Activated T-helper 2 cell treated with anti-CD3 and anti-CD28 coated beads, Interferon-gamma antibody, Interleukin-2, Interleukin-4, amounts not matched to agents 10 μg/mL and 5 μg/mL and 100 μg/mL, durations not matched to agents 14 hours and 24 hours and 36 hours (primary cell): ENCODE data around the gene C4BPA. TPM values are rescaled to one million over a fixed set of nuclear protein-coding genes. Genes with fewer than 3 reads are reported as not detected.

Experiments used
- DNase-seq: peaks from one replicate; pipeline ENCODE4 v3.0.0; 2021; ENCODE audit warnings: low spot score
- H3K27ac Mint-ChIP-seq: one replicate; pipeline ENCODE4 v1.8.0; 2021; ENCODE audit warnings: mixed read lengths
- H3K27me3 Mint-ChIP-seq: one replicate; pipeline ENCODE4 v1.8.0; 2021; ENCODE audit warnings: low read depth, mixed read lengths
- H3K36me3 Mint-ChIP-seq: one replicate; pipeline ENCODE4 v1.8.0; 2021; ENCODE audit warnings: low read depth, mixed read lengths
- H3K4me1 Mint-ChIP-seq: one replicate; pipeline ENCODE4 v1.8.0; 2021; ENCODE audit warnings: low read depth, mixed read lengths
- H3K4me3 Mint-ChIP-seq: one replicate; pipeline ENCODE4 v1.8.0; 2021; ENCODE audit warnings: low read depth, mild to moderate bottlenecking, moderate library complexity, mixed read lengths
- H3K9me3 Mint-ChIP-seq: one replicate; pipeline ENCODE4 v1.8.0; 2021; ENCODE audit warnings: mixed read lengths
- intact Hi-C: fragments of 100-400 bp; cut with micrococcal nuclease; formaldehyde crosslinking; loops from one replicate; pipeline ENCODE4 v1.15.1; 2023
- total RNA-seq: library from RNA; stranded (reverse); gene quantifications from 2 replicates; pipeline ENCODE4 v1.2.3, GENCODE V29; 2022

The C4BPA gene
- total RNA-seq, 1 donor from 2014 or later = not detected

DNA sequence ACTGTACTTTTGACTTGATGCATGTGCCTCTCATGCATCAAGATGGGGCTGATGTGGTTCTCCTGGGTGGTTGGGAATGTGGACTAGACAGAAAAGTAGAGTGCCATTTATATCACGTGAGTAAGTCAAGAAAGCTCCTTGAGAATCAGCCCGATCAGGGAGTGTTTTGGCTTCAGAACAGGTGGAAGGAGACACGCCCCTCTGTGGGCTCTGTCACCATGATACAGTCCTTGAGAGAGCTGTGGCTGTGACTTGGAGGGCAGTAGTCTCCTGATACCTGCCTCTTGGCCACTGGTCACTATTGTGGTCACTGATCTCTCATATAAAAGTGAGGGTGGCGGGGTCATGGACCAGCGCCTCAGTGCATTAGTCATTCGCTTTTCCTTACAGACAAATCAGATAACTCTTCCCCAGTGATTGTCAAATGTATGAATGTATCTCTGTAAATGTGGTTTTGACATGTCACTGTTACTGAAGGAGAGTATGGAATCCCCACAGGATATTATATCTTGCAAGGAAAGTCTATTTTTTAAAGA, 24.3 kb upstream of the C4BPA start:
- intact Hi-C loops = loop anchor here (10.0 kb wide), 1 partner anchor 75 kb away; no protein-coding TSS in a partner anchor
- no peak overlapping the region for H3K27ac Mint-ChIP-seq
- H3K27me3 Mint-ChIP-seq = peaks cover 39% of the 10 kb centered on the region
- H3K4me1 Mint-ChIP-seq = peaks cover 12% of the 10 kb centered on the region
- H3K36me3 Mint-ChIP-seq = no peaks in the 10 kb centered on the region
- no peak overlapping the region for H3K4me3 Mint-ChIP-seq
- DNase-seq = no peak
- H3K9me3 Mint-ChIP-seq = no peaks in the 10 kb centered on the region

GRCh38 chr1:207081088-207081487, 22.9 kb upstream of the C4BPA start:
- intact Hi-C loops = no loop called here
- Mint-ChIP-seq H3K9me3 (no peaks in the 10 kb centered on the region), H3K4me1 (peaks cover 18% of the 10 kb centered on the region), H3K4me3 (no peak overlapping the region), H3K27me3 (peaks cover 37% of the 10 kb centered on the region), H3K36me3 (no peaks in the 10 kb centered on the region), H3K27ac (no peak overlapping the region)
- no peak for DNase-seq

DNA sequence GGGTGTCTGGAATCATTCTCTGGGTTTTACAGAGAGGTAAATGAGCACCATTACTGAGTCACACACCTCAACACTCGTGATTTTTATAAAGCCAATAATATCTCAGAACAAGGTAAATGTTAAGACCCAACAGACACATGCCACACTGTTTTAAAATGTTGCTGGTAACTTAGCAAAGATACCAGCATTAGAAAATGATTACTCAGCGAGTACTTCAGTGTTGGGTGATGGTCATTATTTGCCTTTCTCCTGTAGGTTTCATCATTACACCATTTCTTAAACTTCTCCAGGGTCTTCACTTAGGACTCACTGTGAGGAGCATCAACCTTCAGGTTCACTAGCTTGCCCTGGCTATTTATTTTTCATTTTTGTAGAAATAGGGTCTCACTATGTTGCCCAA, 22.2 kb upstream of the C4BPA start:
- H3K27ac Mint-ChIP-seq = no peak overlapping the region
- no peak for DNase-seq
- peaks cover 33% of the 10 kb centered on the region for H3K27me3 Mint-ChIP-seq
- no peak overlapping the region for H3K4me3 Mint-ChIP-seq
- no peaks in the 10 kb centered on the region for H3K36me3 Mint-ChIP-seq
- peaks cover 18% of the 10 kb centered on the region for H3K4me1 Mint-ChIP-seq
- intact Hi-C loops = no loop called here
- no peaks in the 10 kb centered on the region for H3K9me3 Mint-ChIP-seq

GRCh38 chr1:207084232-207084631, 19.8 kb upstream of the C4BPA start:
- H3K9me3 Mint-ChIP-seq = no peaks in the 10 kb centered on the region
- H3K4me3 Mint-ChIP-seq = no peak overlapping the region
- peaks cover 33% of the 10 kb centered on the region for H3K27me3 Mint-ChIP-seq
- no peak overlapping the region for H3K27ac Mint-ChIP-seq
- intact Hi-C loops = loop anchor here (1.0 kb wide), 2 partner anchors 321 to 415 kb away; no protein-coding TSS in a partner anchor
- peaks cover 22% of the 10 kb centered on the region for H3K4me1 Mint-ChIP-seq
- no peak for DNase-seq
- no peaks in the 10 kb centered on the region for H3K36me3 Mint-ChIP-seq

- no peak overlapping the region for H3K27ac Mint-ChIP-seq
- DNase-seq = peak; percentile 26
- no peak overlapping the region for H3K4me3 Mint-ChIP-seq
- H3K36me3 Mint-ChIP-seq = no peaks in the 10 kb centered on the region
- peaks cover 31% of the 10 kb centered on the region for H3K27me3 Mint-ChIP-seq
- intact Hi-C loops = loop anchor here (1.0 kb wide), 2 partner anchors 321 to 415 kb away; no protein-coding TSS in a partner anchor
- H3K4me1 Mint-ChIP-seq = peaks cover 27% of the 10 kb centered on the region
- H3K9me3 Mint-ChIP-seq = no peaks in the 10 kb centered on the region
Observed at GRCh38 chr1:207084701-207085180, 19.3 kb upstream of the C4BPA start.

- peaks cover 27% of the 10 kb centered on the region for H3K4me1 Mint-ChIP-seq
- peaks cover 30% of the 10 kb centered on the region for H3K27me3 Mint-ChIP-seq
- no peak overlapping the region for H3K27ac Mint-ChIP-seq
- DNase-seq = no peak
- no peak overlapping the region for H3K4me3 Mint-ChIP-seq
- H3K9me3 Mint-ChIP-seq = no peaks in the 10 kb centered on the region
- no peaks in the 10 kb centered on the region for H3K36me3 Mint-ChIP-seq
- intact Hi-C loops = no loop called here
Observed at GRCh38 chr1:207085887-207086286, 18.1 kb upstream of the C4BPA start.

DNA sequence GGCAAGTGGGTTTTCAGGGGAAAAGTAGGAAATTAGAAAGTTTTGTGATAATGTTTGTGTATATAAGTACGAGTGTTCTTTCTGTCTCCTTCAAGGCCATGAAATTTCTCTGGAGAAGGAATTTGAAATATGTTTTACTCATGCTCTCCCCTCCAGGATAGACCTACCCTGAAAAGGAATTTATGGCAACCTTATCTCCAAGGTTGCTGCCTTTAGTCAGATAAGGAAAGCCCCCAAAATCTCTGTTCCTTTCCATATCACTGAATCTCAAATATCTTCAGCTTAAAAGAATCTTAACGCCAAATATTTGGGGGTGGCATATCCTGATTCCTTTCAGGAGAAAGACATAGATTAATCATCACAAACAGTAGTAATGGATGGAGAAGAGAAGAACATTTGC, 15.9 kb upstream of the C4BPA start:
- DNase-seq = no peak
- Mint-ChIP-seq H3K27ac (no peak overlapping the region), H3K4me1 (peaks cover 24% of the 10 kb centered on the region), H3K36me3 (no peaks in the 10 kb centered on the region), H3K4me3 (no peak overlapping the region), H3K9me3 (no peaks in the 10 kb centered on the region), H3K27me3 (peaks cover 15% of the 10 kb centered on the region)
- intact Hi-C loops = no loop called here

- Mint-ChIP-seq H3K4me1 (peaks cover 24% of the 10 kb centered on the region), H3K27me3 (peaks cover 11% of the 10 kb centered on the region), H3K4me3 (peak within 1 kb of the TSS; percentile 28), H3K36me3 (no peaks in the 10 kb centered on the region), H3K27ac (no peak within 1 kb of the TSS), H3K9me3 (no peaks in the 10 kb centered on the region)
- intact Hi-C loops = no loop called here
- no peak for DNase-seq
Observed at GRCh38 chr1:207088701-207089626, 15.1 kb upstream of the C4BPA start, which contains the start of gene C4BPB. C4BPB (plus strand) TSS chr1:207088860; CDS start chr1:207089532, 672 bp downstream.

- Mint-ChIP-seq H3K4me3 (peak overlapping the region; percentile 28), H3K27ac (no peak overlapping the region), H3K9me3 (no peaks in the 10 kb centered on the region), H3K27me3 (peaks cover 3% of the 10 kb centered on the region), H3K36me3 (no peaks in the 10 kb centered on the region), H3K4me1 (peaks cover 18% of the 10 kb centered on the region)
- no peak for DNase-seq
- intact Hi-C loops = no loop called here
Observed at GRCh38 chr1:207089627-207090355, 14.2 kb upstream of the C4BPA start.

GRCh38 chr1:207091200-207091908, 12.7 kb upstream of the C4BPA start:
- no peaks in the 10 kb centered on the region for H3K9me3 Mint-ChIP-seq
- intact Hi-C loops = no loop called here
- no peak overlapping the region for H3K4me3 Mint-ChIP-seq

GRCh38 chr1:207093944-207094343, 10.1 kb upstream of the C4BPA start:
- Mint-ChIP-seq H3K27me3 (no peaks in the 10 kb centered on the region), H3K4me1 (peaks cover 22% of the 10 kb centered on the region), H3K4me3 (no peak overlapping the region), H3K36me3 (no peaks in the 10 kb centered on the region), H3K9me3 (no peaks in the 10 kb centered on the region), H3K27ac (no peak overlapping the region)
- DNase-seq = no peak
- intact Hi-C loops = no loop called here

More at GRCh38 chr1:207091200-207091908, 12.7 kb upstream of the C4BPA start:
- Mint-ChIP-seq H3K36me3 (no peaks in the 10 kb centered on the region), H3K27ac (no peak overlapping the region), H3K27me3 (no peaks in the 10 kb centered on the region), H3K4me1 (peaks cover 15% of the 10 kb centered on the region)
- DNase-seq = no peak

DNA sequence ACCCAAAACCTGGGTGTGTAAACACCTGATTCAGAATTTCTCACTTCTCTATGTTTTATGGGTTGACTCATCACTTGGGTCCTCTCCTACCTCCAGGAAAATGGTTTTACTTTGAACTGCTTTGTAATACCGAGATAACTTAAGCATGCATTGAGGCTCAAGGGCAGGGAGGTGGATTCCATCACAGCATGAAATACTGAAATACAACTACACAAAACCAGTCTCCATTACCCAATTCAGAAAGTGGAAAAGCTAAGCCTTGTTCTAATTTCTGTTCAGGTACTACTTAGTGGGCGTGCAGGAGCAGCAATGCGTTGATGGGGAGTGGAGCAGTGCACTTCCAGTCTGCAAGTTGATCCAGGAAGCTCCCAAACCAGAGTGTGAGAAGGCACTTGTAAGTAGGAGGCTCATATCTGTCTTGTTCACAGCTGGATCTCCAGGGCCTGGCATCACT, 6.1 kb upstream of the C4BPA start:
- no peaks in the 10 kb centered on the region for H3K36me3 Mint-ChIP-seq
- H3K4me3 Mint-ChIP-seq = no peak overlapping the region
- DNase-seq = peak; percentile 19
- H3K27ac Mint-ChIP-seq = peak overlapping the region; percentile 72
- no peaks in the 10 kb centered on the region for H3K9me3 Mint-ChIP-seq
- H3K27me3 Mint-ChIP-seq = peaks cover 10% of the 10 kb centered on the region
- intact Hi-C loops = loop anchor here (1.0 to 5.0 kb wide), 3 partner anchors 224 to 265 kb away; partner anchors contain the start of gene CD55
- peaks cover 15% of the 10 kb centered on the region for H3K4me1 Mint-ChIP-seq
